Endothelial cell of umbilical vein (primary cell): ENCODE measurements around the gene DIS3L2. TPM values are rescaled to one million over a fixed set of nuclear protein-coding genes. Genes with fewer than 3 reads are reported as not detected.

Experiments
- BruUV-seq: library from RNA; stranded (reverse); fragments of 400-500 nt; replicated peaks from 2 replicates; lab custom pipeline; 2021; lab: Mats Ljungman, UMichigan
- CTCF ChIA-PET: fragments of 300-600, 350-600 bp; sonication (Branson Sonifier 250); formaldehyde crosslinking; loops from one replicate; lab custom pipeline; 2021; ENCODE audit warnings: antibody characterized with exemption, inconsistent platforms; lab: Charles Lee
- POLR2A ChIA-PET: fragments of 300-600, 350-600 bp; sonication (Branson Sonifier 250); formaldehyde crosslinking; loops from one replicate; lab custom pipeline; 2021; ENCODE audit warnings: antibody characterized with exemption, inconsistent platforms; lab: Charles Lee
- DNase-seq: peaks from one replicate; pipeline ENCODE4 v3.0.0-alpha.2; 2011; ENCODE audit warnings: low read depth, low spot score
- FAIRE-seq: peaks from 2 replicates; lab custom pipeline; 2011; peaks lifted over from hg19 to GRCh38; lab: Jason Lieb, UNC
- H2AFZ ChIP-seq: 2 replicates; pipeline ENCODE4 v1.6.0; 2012; ENCODE audit warnings: low read depth, low read length, control low read depth, inconsistent platforms
- H3K27ac ChIP-seq: 2 replicates; pipeline ENCODE4 v1.5.1; 2011; ENCODE audit warnings: low read depth, mild to moderate bottlenecking, control low read depth, low read length, moderate library complexity; ENCODE audit not compliant: insufficient read depth
- H3K27me3 ChIP-seq, 2 experiments: 2 replicates each; pipeline versions ENCODE4 v1.6.0 to v1.6.1; 2011; ENCODE audit warnings: low read length in 2 of 2, mixed read lengths in 1 of 2; ENCODE audit not compliant: control insufficient read depth in 2 of 2, insufficient read depth in 2 of 2
- H3K36me3 ChIP-seq, 2 experiments: 2 replicates in 1 of 2; 3 replicates in 1 of 2; pipeline ENCODE4 v1.5.1; 2011; ENCODE audit warnings: low read length in 2 of 2, mild to moderate bottlenecking in 1 of 2, moderate library complexity in 1 of 2; ENCODE audit not compliant: control insufficient read depth in 2 of 2, insufficient read depth in 2 of 2; ENCODE audit errors: extremely low read depth in 1 of 2
- H3K4me1 ChIP-seq: 3 replicates; pipeline ENCODE4 v1.5.1; 2011; ENCODE audit warnings: mild to moderate bottlenecking, low read length; ENCODE audit not compliant: control insufficient read depth, insufficient read depth; ENCODE audit errors: extremely low read depth
- H3K4me2 ChIP-seq: 2 replicates; pipeline ENCODE4 v1.6.1; 2011; ENCODE audit warnings: low read length, control low read depth, mixed read lengths; ENCODE audit not compliant: insufficient read depth
- H3K4me3 ChIP-seq, 3 experiments: fragments of 200-600 bp in 1 of 3; sonication (generic), shearing (Covaris generic) in 1 of 3; replicated peaks in 1 of 3; 2 replicates each; pipeline ENCODE4 v1.5.1; 2011 to 2016; ENCODE audit warnings: control low read depth in 3 of 3, low read length in 3 of 3, mild to moderate bottlenecking in 2 of 3, inconsistent platforms in 1 of 3, low read depth in 1 of 3, moderate library complexity in 1 of 3; ENCODE audit not compliant: insufficient read depth in 1 of 3
- H3K79me2 ChIP-seq: 2 replicates; pipeline ENCODE4 v1.6.0; 2012; ENCODE audit warnings: low read length, inconsistent platforms; ENCODE audit not compliant: control insufficient read depth, insufficient read depth
- H3K9ac ChIP-seq: replicated peaks from 2 replicates; pipeline ENCODE3; 2011; ENCODE audit warnings: low read length, control low read depth; ENCODE audit not compliant: insufficient read depth; ENCODE audit errors: extremely low read depth
- H3K9me1 ChIP-seq: replicated peaks from 3 replicates; pipeline ENCODE4 v1.6.0; 2011; ENCODE audit warnings: mild to moderate bottlenecking, low read length; ENCODE audit not compliant: control insufficient read depth, insufficient read depth; ENCODE audit errors: extremely low read depth
- H3K9me3 ChIP-seq: replicated peaks from 2 replicates; pipeline ENCODE4 v1.5.1; 2012; ENCODE audit warnings: low read length, inconsistent platforms; ENCODE audit not compliant: control insufficient read depth, insufficient read depth
- H4K20me1 ChIP-seq: replicated peaks from 2 replicates; pipeline ENCODE3; 2011; ENCODE audit warnings: mild to moderate bottlenecking, low read length; ENCODE audit not compliant: control insufficient read depth, insufficient read depth; ENCODE audit errors: extremely low read depth
- EZH2 ChIP-seq: IDR thresholded peaks from 2 replicates; pipeline ENCODE4 v1.6.1; 2012; ENCODE audit warnings: borderline replicate concordance, low read depth, mild to moderate bottlenecking, moderate library complexity, low read length, inconsistent platforms; ENCODE audit not compliant: severe bottlenecking
- FOS ChIP-seq: IDR thresholded peaks from 2 replicates; pipeline ENCODE4 v1.6.1; 2011; ENCODE audit warnings: mild to moderate bottlenecking, low read length, moderate library complexity, borderline replicate concordance; ENCODE audit not compliant: insufficient read depth
- GATA2 ChIP-seq: IDR thresholded peaks from 2 replicates; pipeline ENCODE4 v1.7.0; 2011; ENCODE audit warnings: low read depth, mild to moderate bottlenecking, moderate library complexity, mixed read lengths, low read length; ENCODE audit not compliant: insufficient read length, insufficient read depth
- JUN ChIP-seq: IDR thresholded peaks from 2 replicates; pipeline ENCODE4 v1.6.1; 2011; ENCODE audit warnings: borderline replicate concordance, low read depth; ENCODE audit not compliant: insufficient read length, insufficient read depth
- MYC ChIP-seq: IDR thresholded peaks from one replicate; pipeline ENCODE4 v1.6.1; 2011; ENCODE audit warnings: mild to moderate bottlenecking, low read depth, low read length
- POLR2A ChIP-seq: IDR thresholded peaks from 2 replicates; pipeline ENCODE4 v1.6.1; 2012; ENCODE audit warnings: low read depth, mild to moderate bottlenecking, control low read depth, low read length
- POLR2AphosphoS5 ChIP-seq: IDR thresholded peaks from 2 replicates; pipeline ENCODE4 v1.6.1; 2012; ENCODE audit warnings: low read depth, mild to moderate bottlenecking, control low read depth, low read length, moderate library complexity; ENCODE audit not compliant: insufficient read depth
- dilution Hi-C: fragments of 300-500 bp; cut with MboI; formaldehyde crosslinking; loops from one replicate; pipeline ENCODE4 v1.15.0; 2019; ENCODE audit warnings: low sequenced_read_pairs; ENCODE audit not compliant: extremely low pct_ligation_motif_present
- intact Hi-C: fragments of 100-400 bp; cut with micrococcal nuclease; formaldehyde crosslinking; loops from one replicate; pipeline ENCODE4 v1.10.0; 2022
- polyA plus RNA-seq, 4 experiments: library from polyadenylated mRNA; depleted of rRNA in 3 of 4; stranded (reverse) in 3 of 4; unstranded in 1 of 4; fragments of >200 nt; gene quantifications; 2 replicates each; pipeline versions ENCODE4 v1.2.1 to v1.2.3, GENCODE V29; 2011 to 2012; ENCODE audit warnings: missing spikeins in 1 of 4
- total RNA-seq: library from RNA; stranded (reverse); gene quantifications from 2 replicates; pipeline ENCODE4 v1.2.3, GENCODE V29; 2021
- TF ChIP-seq, protein P1 (sequence below): IDR thresholded peaks from 2 replicates; pipeline ENCODE4 v1.6.1; 2011; ENCODE audit not compliant: insufficient read depth, insufficient read length
- TF ChIP-seq, protein P2 (sequence below), 2 donors: IDR thresholded peaks; 1 replicate in 1 of 2; 2 replicates in 1 of 2; pipeline ENCODE4 v1.5.1; 2011; ENCODE audit warnings: low read length in 2 of 2, mild to moderate bottlenecking in 2 of 2, moderate library complexity in 2 of 2, control low read depth in 1 of 2, inconsistent platforms in 1 of 2, low read depth in 1 of 2; ENCODE audit not compliant: insufficient read depth in 1 of 2; ENCODE audit errors: extremely low read depth in 1 of 2

The DIS3L2 gene
- total and polyA plus RNA-seq, 2 donors (not counting 3 experiments of a cell fraction or from before 2014, with no cell fraction given), result 14.6 to 31.2 TPM

DNA sequence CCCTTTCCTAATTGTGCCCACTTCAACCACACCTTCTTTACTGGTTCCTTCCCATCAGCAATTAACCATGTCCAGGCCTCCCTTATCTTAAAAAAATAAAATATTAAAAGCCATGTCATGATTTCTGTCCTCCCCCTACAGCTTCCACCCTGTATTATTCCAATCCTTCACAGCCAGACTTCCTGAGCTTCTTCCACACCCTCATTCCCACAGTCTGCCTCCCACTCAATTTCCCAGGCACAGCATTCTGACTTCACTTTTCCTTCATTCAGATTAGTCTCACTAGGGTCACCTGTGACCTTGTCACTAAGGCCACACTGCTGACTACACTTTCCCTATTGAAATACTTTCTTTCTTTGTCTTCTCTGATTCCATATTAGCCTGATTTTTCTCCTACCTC is 159.4 kb downstream of the DIS3L2 start:
- Histone ChIP-seq H3K9me1 (peaks cover 4% of the 10 kb centered on the region), H3K9me3 (no peaks in the 10 kb centered on the region), H3K27me3 (no peaks in the 10 kb centered on the region), H3K27ac (no peak overlapping the region), H3K4me2 (no peak overlapping the region), H4K20me1 (no peaks in the 10 kb centered on the region), H3K4me3 (no peak overlapping the region), H3K9ac (no peak overlapping the region), H2AFZ (no peak overlapping the region), H3K4me1 (peaks cover 4% of the 10 kb centered on the region), H3K36me3 (no peaks in the 10 kb centered on the region), H3K79me2 (no peaks in the 10 kb centered on the region)
- ChIA-PET POLR2A (no interaction called here), CTCF (interaction anchor here (1.0 to 1.2 kb wide), 3 partner anchors 15 to 22 kb away, joined by 3 read pairs; no protein-coding TSS in a partner anchor)
- DNase-seq (peak; percentile 37), FAIRE-seq (no peak)
- dilution Hi-C loops (no loop called here), intact Hi-C loops (no loop called here)
- TF ChIP-seq FOS, result no peak
- BruUV-seq, result no TSS peak

DNA sequence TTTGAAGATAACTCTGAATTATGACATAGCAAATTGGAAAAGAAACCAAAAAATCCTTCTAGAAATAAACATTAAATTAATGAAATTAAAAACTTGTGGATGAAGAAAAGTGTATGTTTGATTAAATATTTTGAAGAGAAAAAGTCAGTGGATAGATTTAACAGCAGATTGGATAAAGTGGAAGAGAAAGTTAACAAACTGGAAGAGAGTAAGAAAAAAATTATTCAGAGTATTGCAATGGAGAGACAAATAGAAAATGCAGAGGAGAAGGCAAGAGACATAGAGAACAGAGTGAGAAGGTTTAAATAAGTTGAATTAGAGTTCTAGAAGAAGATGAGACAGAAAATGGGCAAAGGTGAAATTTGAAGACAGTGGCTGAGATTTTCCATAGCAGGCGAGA is 162.8 kb downstream of the DIS3L2 start:
- dilution Hi-C loops (no loop called here), intact Hi-C loops (no loop called here)
- no peak for TF ChIP-seq JUN
- no peak for TF ChIP-seq POLR2AphosphoS5
- no peak for TF ChIP-seq MYC
- TF ChIP-seq GATA2, result no peak
- TF ChIP-seq, protein P1, sequence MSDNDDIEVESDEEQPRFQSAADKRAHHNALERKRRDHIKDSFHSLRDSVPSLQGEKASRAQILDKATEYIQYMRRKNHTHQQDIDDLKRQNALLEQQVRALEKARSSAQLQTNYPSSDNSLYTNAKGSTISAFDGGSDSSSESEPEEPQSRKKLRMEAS, result no peak
- TF ChIP-seq, protein P2, sequence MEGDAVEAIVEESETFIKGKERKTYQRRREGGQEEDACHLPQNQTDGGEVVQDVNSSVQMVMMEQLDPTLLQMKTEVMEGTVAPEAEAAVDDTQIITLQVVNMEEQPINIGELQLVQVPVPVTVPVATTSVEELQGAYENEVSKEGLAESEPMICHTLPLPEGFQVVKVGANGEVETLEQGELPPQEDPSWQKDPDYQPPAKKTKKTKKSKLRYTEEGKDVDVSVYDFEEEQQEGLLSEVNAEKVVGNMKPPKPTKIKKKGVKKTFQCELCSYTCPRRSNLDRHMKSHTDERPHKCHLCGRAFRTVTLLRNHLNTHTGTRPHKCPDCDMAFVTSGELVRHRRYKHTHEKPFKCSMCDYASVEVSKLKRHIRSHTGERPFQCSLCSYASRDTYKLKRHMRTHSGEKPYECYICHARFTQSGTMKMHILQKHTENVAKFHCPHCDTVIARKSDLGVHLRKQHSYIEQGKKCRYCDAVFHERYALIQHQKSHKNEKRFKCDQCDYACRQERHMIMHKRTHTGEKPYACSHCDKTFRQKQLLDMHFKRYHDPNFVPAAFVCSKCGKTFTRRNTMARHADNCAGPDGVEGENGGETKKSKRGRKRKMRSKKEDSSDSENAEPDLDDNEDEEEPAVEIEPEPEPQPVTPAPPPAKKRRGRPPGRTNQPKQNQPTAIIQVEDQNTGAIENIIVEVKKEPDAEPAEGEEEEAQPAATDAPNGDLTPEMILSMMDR (IDR thresholded peaks at IDR 0.05; ENCODE audit: extremely low read depth in 1 of 2, insufficient read depth in 1 of 2, low read depth in 1 of 2, low read length in 2 of 2), result no peak
- TF ChIP-seq FOS, result no peak
- no peak for TF ChIP-seq EZH2
- TF ChIP-seq POLR2A, result no peak
- H3K27me3 ChIP-seq, result no peaks in the 10 kb centered on the region
- POLR2A ChIA-PET, result no interaction called here
- DNase-seq (no peak), FAIRE-seq (no peak)
- H2AFZ ChIP-seq, result no peak overlapping the region
- CTCF ChIA-PET, result interaction anchor here (0.7 to 2.8 kb wide), 3 partner anchors 13 to 199 kb away, joined by 3 to 15 read pairs (median 7); no protein-coding TSS in a partner anchor
- no peak overlapping the region for H3K4me3 ChIP-seq
- no peaks in the 10 kb centered on the region for H3K36me3 ChIP-seq
- H3K79me2 ChIP-seq, result no peaks in the 10 kb centered on the region
- peaks cover 4% of the 10 kb centered on the region for H3K9me1 ChIP-seq
- H3K4me1 ChIP-seq, result peaks cover 4% of the 10 kb centered on the region
- H3K9me3 ChIP-seq, result no peaks in the 10 kb centered on the region
- BruUV-seq, result no TSS peak
- H3K4me2 ChIP-seq, result no peak overlapping the region
- H4K20me1 ChIP-seq, result no peaks in the 10 kb centered on the region
- H3K9ac ChIP-seq, result no peak overlapping the region
- no peak overlapping the region for H3K27ac ChIP-seq
